ENCODE results near the gene NACC2. TPM values are rescaled to one million over a fixed set of nuclear protein-coding genes. Genes with fewer than 3 reads are reported as not detected.

Gene NACC2
- total and polyA plus RNA-seq, 9 of the 15 experiments (the other 6 are each of a cell fraction or from before 2014, with no cell fraction given) = 0.70 to 25.1 (median 5.6) TPM

DNA sequence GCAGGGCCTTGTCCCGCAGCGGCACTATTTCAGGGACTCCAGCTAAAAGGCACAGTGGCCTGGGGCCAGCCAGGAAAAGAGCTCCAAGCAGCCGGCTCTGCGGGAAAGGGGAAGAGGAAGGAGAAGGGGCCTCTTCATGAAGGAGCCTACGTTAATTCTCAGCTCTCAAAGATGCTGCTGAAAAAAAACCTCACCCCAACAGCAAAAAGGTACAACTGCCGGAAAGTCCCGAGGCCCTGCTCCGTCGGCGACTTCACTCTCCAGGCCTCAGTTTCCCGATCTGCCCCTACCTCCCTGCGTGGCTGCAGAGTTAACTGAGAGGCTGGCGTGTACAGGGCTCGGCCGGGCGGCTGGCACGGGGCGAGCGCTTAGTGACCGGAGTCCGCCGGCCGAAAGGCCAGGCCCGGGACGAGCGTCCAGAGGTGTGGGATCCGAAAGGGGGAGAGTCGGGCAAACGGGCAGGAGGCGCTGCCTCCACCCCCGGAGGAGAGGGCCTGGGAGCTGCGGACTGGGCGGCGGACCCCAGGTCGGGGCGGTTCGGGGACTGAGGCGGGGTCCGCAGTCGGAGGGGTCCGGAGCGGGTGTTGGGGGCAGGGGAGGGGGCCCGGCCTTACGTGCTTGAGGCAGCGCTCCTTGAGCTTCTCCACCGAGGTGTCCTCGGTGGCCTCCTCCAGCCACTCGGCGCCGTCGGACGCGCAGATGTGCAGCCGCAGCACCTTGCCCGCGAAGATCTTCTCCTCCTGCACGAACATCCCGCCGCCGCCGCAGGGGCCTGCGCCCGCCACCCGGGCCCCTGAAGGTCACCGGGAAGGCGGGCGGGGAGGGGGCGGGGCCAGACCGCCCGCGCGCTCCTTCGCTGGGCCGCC is 134.4 kb downstream of the NACC2 start (continued):
- TF ChIP-seq, protein P1, sequence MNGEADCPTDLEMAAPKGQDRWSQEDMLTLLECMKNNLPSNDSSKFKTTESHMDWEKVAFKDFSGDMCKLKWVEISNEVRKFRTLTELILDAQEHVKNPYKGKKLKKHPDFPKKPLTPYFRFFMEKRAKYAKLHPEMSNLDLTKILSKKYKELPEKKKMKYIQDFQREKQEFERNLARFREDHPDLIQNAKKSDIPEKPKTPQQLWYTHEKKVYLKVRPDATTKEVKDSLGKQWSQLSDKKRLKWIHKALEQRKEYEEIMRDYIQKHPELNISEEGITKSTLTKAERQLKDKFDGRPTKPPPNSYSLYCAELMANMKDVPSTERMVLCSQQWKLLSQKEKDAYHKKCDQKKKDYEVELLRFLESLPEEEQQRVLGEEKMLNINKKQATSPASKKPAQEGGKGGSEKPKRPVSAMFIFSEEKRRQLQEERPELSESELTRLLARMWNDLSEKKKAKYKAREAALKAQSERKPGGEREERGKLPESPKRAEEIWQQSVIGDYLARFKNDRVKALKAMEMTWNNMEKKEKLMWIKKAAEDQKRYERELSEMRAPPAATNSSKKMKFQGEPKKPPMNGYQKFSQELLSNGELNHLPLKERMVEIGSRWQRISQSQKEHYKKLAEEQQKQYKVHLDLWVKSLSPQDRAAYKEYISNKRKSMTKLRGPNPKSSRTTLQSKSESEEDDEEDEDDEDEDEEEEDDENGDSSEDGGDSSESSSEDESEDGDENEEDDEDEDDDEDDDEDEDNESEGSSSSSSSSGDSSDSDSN (IDR thresholded peaks at IDR 0.05; ENCODE audit: borderline replicate concordance in 1 of 2, low read depth in 2 of 2, low read length in 2 of 2) = peak in 1 of 2 experiments; percentile 72; a peak in 2 of 4 replicates
- TF ChIP-seq KDM5B (IDR thresholded peaks at IDR 0.05; ENCODE audit: insufficient replicate concordance, low read depth, low read length) (peak; percentile 56), BRCA1 (IDR thresholded peaks at IDR 0.05) (no peak), BRCA1 (CRISPR knock-in tag; IDR thresholded peaks at IDR 0.05) (no peak), KAT7 (CRISPR knock-in tag; IDR thresholded peaks at IDR 0.05; ENCODE audit: borderline replicate concordance) (peak; percentile 60; the same call in 1 of the 2 replicates), ZEB2 (IDR thresholded peaks at IDR 0.05) (no peak), HMG20A (CRISPR knock-in tag; conservative IDR thresholded peaks at IDR 0.05) (no peak), EHMT2 (IDR thresholded peaks at IDR 0.05) (no peak), ERF (CRISPR knock-in tag; IDR thresholded peaks at IDR 0.05) (no peak), PCBP1 (IDR thresholded peaks at IDR 0.05; ENCODE audit: low read depth, low read length, poor library complexity, severe bottlenecking) (peak; percentile 71), TAF1 (IDR thresholded peaks at IDR 0.05; ENCODE audit: control insufficient read depth, extremely low read depth, insufficient read depth, low read length, severe bottlenecking) (peak; percentile 68), SPI1 (IDR thresholded peaks at IDR 0.05; ENCODE audit: borderline replicate concordance, low read depth, low read length) (peak; percentile 50; the same call in 1 of the 2 replicates), KLF6 (CRISPR knock-in tag; IDR thresholded peaks at IDR 0.05; ENCODE audit: borderline replicate concordance) (no peak), WHSC1 (IDR thresholded peaks at IDR 0.05; ENCODE audit: low read length) (no peak), SRSF1 (IDR thresholded peaks at IDR 0.05; ENCODE audit: low read depth, low read length) (no peak), ZNF551 (CRISPR knock-in tag; IDR thresholded peaks at IDR 0.05) (no peak), HNRNPH1 (optimal IDR thresholded peaks at IDR 0.05; ENCODE audit: low read depth, low read length) (no peak)
- TF ChIP-seq, protein P2, sequence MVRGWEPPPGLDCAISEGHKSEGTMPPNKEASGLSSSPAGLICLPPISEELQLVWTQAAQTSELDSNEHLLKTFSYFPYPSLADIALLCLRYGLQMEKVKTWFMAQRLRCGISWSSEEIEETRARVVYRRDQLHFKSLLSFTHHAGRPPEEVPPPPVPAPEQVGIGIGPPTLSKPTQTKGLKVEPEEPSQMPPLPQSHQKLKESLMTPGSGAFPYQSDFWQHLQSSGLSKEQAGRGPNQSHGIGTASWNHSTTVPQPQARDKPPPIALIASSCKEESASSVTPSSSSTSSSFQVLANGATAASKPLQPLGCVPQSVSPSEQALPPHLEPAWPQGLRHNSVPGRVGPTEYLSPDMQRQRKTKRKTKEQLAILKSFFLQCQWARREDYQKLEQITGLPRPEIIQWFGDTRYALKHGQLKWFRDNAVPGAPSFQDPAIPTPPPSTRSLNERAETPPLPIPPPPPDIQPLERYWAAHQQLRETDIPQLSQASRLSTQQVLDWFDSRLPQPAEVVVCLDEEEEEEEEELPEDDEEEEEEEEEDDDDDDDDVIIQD (CRISPR knock-in tag; IDR thresholded peaks at IDR 0.05) = no peak
- TF ChIP-seq, protein P3, sequence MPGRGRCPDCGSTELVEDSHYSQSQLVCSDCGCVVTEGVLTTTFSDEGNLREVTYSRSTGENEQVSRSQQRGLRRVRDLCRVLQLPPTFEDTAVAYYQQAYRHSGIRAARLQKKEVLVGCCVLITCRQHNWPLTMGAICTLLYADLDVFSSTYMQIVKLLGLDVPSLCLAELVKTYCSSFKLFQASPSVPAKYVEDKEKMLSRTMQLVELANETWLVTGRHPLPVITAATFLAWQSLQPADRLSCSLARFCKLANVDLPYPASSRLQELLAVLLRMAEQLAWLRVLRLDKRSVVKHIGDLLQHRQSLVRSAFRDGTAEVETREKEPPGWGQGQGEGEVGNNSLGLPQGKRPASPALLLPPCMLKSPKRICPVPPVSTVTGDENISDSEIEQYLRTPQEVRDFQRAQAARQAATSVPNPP (IDR thresholded peaks at IDR 0.05; ENCODE audit: borderline replicate concordance, insufficient read depth, insufficient read length) = no peak
- TF ChIP-seq, protein P4, sequence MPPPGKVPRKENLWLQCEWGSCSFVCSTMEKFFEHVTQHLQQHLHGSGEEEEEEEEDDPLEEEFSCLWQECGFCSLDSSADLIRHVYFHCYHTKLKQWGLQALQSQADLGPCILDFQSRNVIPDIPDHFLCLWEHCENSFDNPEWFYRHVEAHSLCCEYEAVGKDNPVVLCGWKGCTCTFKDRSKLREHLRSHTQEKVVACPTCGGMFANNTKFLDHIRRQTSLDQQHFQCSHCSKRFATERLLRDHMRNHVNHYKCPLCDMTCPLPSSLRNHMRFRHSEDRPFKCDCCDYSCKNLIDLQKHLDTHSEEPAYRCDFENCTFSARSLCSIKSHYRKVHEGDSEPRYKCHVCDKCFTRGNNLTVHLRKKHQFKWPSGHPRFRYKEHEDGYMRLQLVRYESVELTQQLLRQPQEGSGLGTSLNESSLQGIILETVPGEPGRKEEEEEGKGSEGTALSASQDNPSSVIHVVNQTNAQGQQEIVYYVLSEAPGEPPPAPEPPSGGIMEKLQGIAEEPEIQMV (tag; conservative IDR thresholded peaks at IDR 0.05; ENCODE audit: low read depth) = no peak

Measured in K562 (cell line).